ENCODE results near the gene PLA2G6. TPM values are rescaled to one million over a fixed set of nuclear protein-coding genes. Genes with fewer than 3 reads are reported as not detected.

PLA2G6 gene
- total RNA-seq, 1 experiment from 2014 or later: 36.0 TPM

- H3K4me1 ChIP-seq (ENCODE audit: control insufficient read depth in 1 of 2, insufficient read depth in 2 of 2, low read length in 2 of 2): peaks cover 12 to 27% of the 10 kb centered on the region in 2 experiments
- H3K9ac ChIP-seq (ENCODE audit: low read length): peak overlapping the region; percentile 44
- H3K79me2 ChIP-seq (ENCODE audit: insufficient read depth, low read length): peaks cover 40% of the 10 kb centered on the region
- intact Hi-C loops (cut with micrococcal nuclease): no loop called here
- no peak overlapping the region for H2AFZ ChIP-seq (ENCODE audit: low read depth, low read length, poor library complexity, severe bottlenecking)
- DNase-seq (ENCODE audit: low read depth, low spot score) (no peak), ATAC-seq (peak; percentile 1)
- peak overlapping the region; percentile 55 for H3K27ac ChIP-seq (ENCODE audit: low read depth, low read length)
- H3K36me3 ChIP-seq (ENCODE audit: control insufficient read depth in 1 of 2, insufficient read depth in 2 of 2, low read length in 2 of 2): 0 out of 4 replicates have a peak, but pooled peaks cover 0 to 3% of the 10 kb centered on the region in 2 experiments
- no peaks in the 10 kb centered on the region for H3K9me3 ChIP-seq (ENCODE audit: control insufficient read depth in 1 of 2, insufficient read depth in 1 of 2, low read depth in 1 of 2, low read length in 2 of 2)
- H3K9me2 ChIP-seq (ENCODE audit: insufficient read depth): no peaks in the 10 kb centered on the region
- POLR2A ChIA-PET: interaction anchor here (0.9 to 2.0 kb wide), 4 partner anchors 13 to 83 kb away, joined by 3 to 6 read pairs (median 4); no protein-coding TSS in a partner anchor
- H3K4me2 ChIP-seq (ENCODE audit: low read length): peak overlapping the region; percentile 68
- BruUV-seq (replicated peaks): TSS peak; percentile 91
- TF ChIP-seq EGR1 (IDR thresholded peaks at IDR 0.05; ENCODE audit: low read depth) (no peak), EZH2phosphoT487 (IDR thresholded peaks at IDR 0.05; ENCODE audit: borderline replicate concordance) (no peak), CBX3 (IDR thresholded peaks at IDR 0.05; ENCODE audit: low read depth) (no peak), ATF3 (IDR thresholded peaks at IDR 0.05) (no peak), TCF7L2 (IDR thresholded peaks at IDR 0.05; ENCODE audit: borderline replicate concordance, extremely low read depth, insufficient read depth, insufficient read length) (no peak), ZFX (IDR thresholded peaks at IDR 0.05) (no peak)
- TF ChIP-seq, protein P1, sequence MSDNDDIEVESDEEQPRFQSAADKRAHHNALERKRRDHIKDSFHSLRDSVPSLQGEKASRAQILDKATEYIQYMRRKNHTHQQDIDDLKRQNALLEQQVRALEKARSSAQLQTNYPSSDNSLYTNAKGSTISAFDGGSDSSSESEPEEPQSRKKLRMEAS (IDR thresholded peaks at IDR 0.05): no peak
- H4K20me1 ChIP-seq (ENCODE audit: insufficient read depth): peaks cover 4% of the 10 kb centered on the region; the same call in 1 of the 2 replicates
- RAD21 ChIA-PET (ENCODE audit: low non-redundant PET in 1 of 2, low total read pairs in 2 of 2, uncharacterized antibody in 2 of 2, unreplicated experiment in 2 of 2): interaction anchor here in 1 of 2 experiments (0.6 kb wide), 1 partner anchor 11 kb away, joined by 4 read pairs; no protein-coding TSS in a partner anchor
- CTCF ChIA-PET: interaction anchor here (1.0 kb wide), 1 partner anchor 87 kb away, joined by 3 read pairs; no protein-coding TSS in a partner anchor
- H3K27me3 ChIP-seq (ENCODE audit: insufficient read depth, low read length): no peaks in the 10 kb centered on the region
- peak overlapping the region; percentile 30 to 40 for H3K4me3 ChIP-seq (replicated peaks in 1 of 2; ENCODE audit: low read depth in 1 of 2, low read length in 2 of 2)
Observed at GRCh38 chr22:38201371-38201710, 19.7 kb upstream of the PLA2G6 start.

DNA sequence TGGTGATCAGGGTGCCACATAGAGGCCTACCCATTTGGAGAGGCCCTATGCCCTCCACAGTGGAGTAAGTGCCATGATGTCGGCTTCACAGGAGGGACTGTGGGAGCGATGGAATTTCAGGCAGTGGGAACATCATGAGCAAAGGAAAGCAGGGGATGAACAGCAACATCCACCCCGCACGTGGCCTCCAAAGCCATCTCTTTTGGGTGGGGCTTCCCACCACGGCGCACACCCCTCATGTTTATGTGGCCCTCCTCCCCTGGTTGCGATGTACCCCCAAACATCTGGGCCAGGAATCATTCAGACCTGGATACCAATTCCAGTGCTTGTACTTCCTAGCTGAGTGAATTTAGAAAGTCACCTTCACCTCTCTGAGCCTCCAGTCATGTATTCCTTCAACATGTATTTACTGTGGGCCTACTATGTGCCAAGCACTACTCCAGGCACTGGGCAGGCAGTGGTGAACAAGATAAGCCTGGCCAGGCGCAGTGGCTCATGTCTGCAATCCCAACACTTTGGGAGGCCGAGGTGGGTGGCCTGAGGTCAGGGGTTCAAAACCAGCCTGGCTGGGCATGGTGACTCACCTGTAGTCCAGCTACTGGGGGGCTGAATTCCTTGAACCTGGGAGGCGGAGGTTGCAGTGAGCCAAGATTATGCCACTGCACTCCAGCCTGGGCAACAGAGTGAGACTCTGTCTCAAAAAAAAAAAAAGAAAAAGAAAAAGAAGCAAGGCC is 18.4 kb upstream of the PLA2G6 start:
- CTCF ChIA-PET: no interaction called here
- POLR2A ChIA-PET: no interaction called here
- no peak overlapping the region for H3K4me2 ChIP-seq (ENCODE audit: low read length)
- H3K27ac ChIP-seq (ENCODE audit: low read depth, low read length): no peak overlapping the region
- peaks cover 4% of the 10 kb centered on the region; the same call in 1 of the 2 replicates for H4K20me1 ChIP-seq (ENCODE audit: insufficient read depth)
- H2AFZ ChIP-seq (ENCODE audit: low read depth, low read length, poor library complexity, severe bottlenecking): no peak overlapping the region
- no peak overlapping the region for H3K9ac ChIP-seq (ENCODE audit: low read length)
- H3K9me3 ChIP-seq (ENCODE audit: control insufficient read depth in 1 of 2, insufficient read depth in 1 of 2, low read depth in 1 of 2, low read length in 2 of 2): no peaks in the 10 kb centered on the region
- H3K27me3 ChIP-seq (ENCODE audit: insufficient read depth, low read length): no peaks in the 10 kb centered on the region
- H3K9me2 ChIP-seq (ENCODE audit: insufficient read depth): no peaks in the 10 kb centered on the region
- RAD21 ChIA-PET (ENCODE audit: low non-redundant PET in 1 of 2, low total read pairs in 2 of 2, uncharacterized antibody in 2 of 2, unreplicated experiment in 2 of 2): no interaction called here
- BruUV-seq (replicated peaks): no TSS peak
- no peak overlapping the region for H3K4me3 ChIP-seq (replicated peaks in 1 of 2; ENCODE audit: low read depth in 1 of 2, low read length in 2 of 2)
- peaks cover 27% of the 10 kb centered on the region for H3K79me2 ChIP-seq (ENCODE audit: insufficient read depth, low read length)
- intact Hi-C loops (cut with micrococcal nuclease): no loop called here
- TF ChIP-seq SRF (IDR thresholded peaks at IDR 0.05; ENCODE audit: low read depth): no peak
- H3K36me3 ChIP-seq (ENCODE audit: control insufficient read depth in 1 of 2, insufficient read depth in 2 of 2, low read length in 2 of 2): 0 out of 4 replicates have a peak, but pooled peaks cover 0 to 3% of the 10 kb centered on the region in 2 experiments
- ATAC-seq (no peak), DNase-seq (ENCODE audit: low read depth, low spot score) (no peak)
- H3K4me1 ChIP-seq (ENCODE audit: control insufficient read depth in 1 of 2, insufficient read depth in 2 of 2, low read length in 2 of 2): peaks cover 12 to 32% of the 10 kb centered on the region in 2 experiments
